ENCODE data around the gene SH3RF2. TPM values are rescaled to one million over a fixed set of nuclear protein-coding genes. Genes with fewer than 3 reads are reported as not detected.
"Not testable (repeated sequence)": the region's sequence is repeated elsewhere in the genome, so short reads cannot be mapped to it uniquely, and the experiment has no call there.

The SH3RF2 gene
- total RNA-seq, 1 donor from 2014 or later, result 3.0 TPM

GRCh38 chr5:146089287-146089686 is 152.9 kb downstream of the SH3RF2 start:
- DNase-seq (ENCODE audit: low spot score) (no peak), ATAC-seq (no peak)
- intact Hi-C loops (cut with DNase I), result no loop called here

- intact Hi-C loops (cut with DNase I), result no loop called here
- ATAC-seq, result no peak
- DNase-seq (ENCODE audit: low spot score), result no peak
These were observed 155.5 kb downstream of the SH3RF2 start for GRCh38 chr5:146091881-146092280.

- ATAC-seq, result no peak
- no peak for DNase-seq (ENCODE audit: low spot score)
- intact Hi-C loops (cut with DNase I), result no loop called here
These were observed 161.7 kb downstream of the SH3RF2 start for GRCh38 chr5:146098047-146098446.

- intact Hi-C loops (cut with DNase I), result no loop called here
- DNase-seq (ENCODE audit: low spot score) (no peak), ATAC-seq (no peak)
These were observed 165.3 kb downstream of the SH3RF2 start for GRCh38 chr5:146101646-146102045.

GRCh38 chr5:146103594-146103993 is 167.2 kb downstream of the SH3RF2 start:
- no peak for ATAC-seq
- intact Hi-C loops (cut with DNase I), result no loop called here
- no peak for DNase-seq (ENCODE audit: low spot score)

- DNase-seq (ENCODE audit: low spot score), result no peak
- no peak for ATAC-seq
- intact Hi-C loops (cut with DNase I), result no loop called here
These were observed 169.1 kb downstream of the SH3RF2 start, which contains the start of gene PLAC8L1 for GRCh38 chr5:146105477-146105876. TSS of gene PLAC8L1 (minus strand) at chr5:146105577. CDS start at chr5:146104311, 1,266 bp downstream.

GRCh38 chr5:146107901-146108300 is 171.5 kb downstream of the SH3RF2 start:
- intact Hi-C loops (cut with DNase I), result no loop called here
- DNase-seq (ENCODE audit: low spot score), result no peak
- ATAC-seq, result no peak

GRCh38 chr5:146108870-146109269 is 172.5 kb downstream of the SH3RF2 start:
- intact Hi-C loops (cut with DNase I); ATAC-seq; DNase-seq (ENCODE audit: low spot score): not testable (repeated sequence)

GRCh38 chr5:146109379-146109778 is 173.0 kb downstream of the SH3RF2 start:
- intact Hi-C loops (cut with DNase I), result no loop called here
- ATAC-seq (no peak), DNase-seq (ENCODE audit: low spot score) (no peak)

- intact Hi-C loops (cut with DNase I), result no loop called here
- DNase-seq (ENCODE audit: low spot score), result no peak
- no peak for ATAC-seq
These were observed 175.0 kb downstream of the SH3RF2 start for GRCh38 chr5:146111409-146111808.

- ATAC-seq, result no peak
- intact Hi-C loops (cut with DNase I), result no loop called here
- DNase-seq (ENCODE audit: low spot score), result no peak
These were observed 176.1 kb downstream of the SH3RF2 start for GRCh38 chr5:146112476-146112875.

Other genes starting within 250 kb of the SH3RF2 start
- gene PRELID2, start 101.2 kb upstream of the SH3RF2 start, total RNA-seq, result 22.4 TPM
- gene GRXCR2, start 63.6 kb upstream of the SH3RF2 start, total RNA-seq, result not detected
- gene PLAC8L1, start 169.0 kb downstream of the SH3RF2 start, total RNA-seq, result not detected
- 98.4 TPM for gene LARS1, start 246.1 kb downstream of the SH3RF2 start, total RNA-seq

All from sciatic nerve (tissue), 2 donors.